Kasumi-1 (cell line): ENCODE results near the gene CCDC110.

Experiments used
- DNase-seq, 2 experiments: peaks; one replicate each; lab custom pipeline; 2025; lab: John Stamatoyannopoulos, UW

Gene CCDC110

DNA sequence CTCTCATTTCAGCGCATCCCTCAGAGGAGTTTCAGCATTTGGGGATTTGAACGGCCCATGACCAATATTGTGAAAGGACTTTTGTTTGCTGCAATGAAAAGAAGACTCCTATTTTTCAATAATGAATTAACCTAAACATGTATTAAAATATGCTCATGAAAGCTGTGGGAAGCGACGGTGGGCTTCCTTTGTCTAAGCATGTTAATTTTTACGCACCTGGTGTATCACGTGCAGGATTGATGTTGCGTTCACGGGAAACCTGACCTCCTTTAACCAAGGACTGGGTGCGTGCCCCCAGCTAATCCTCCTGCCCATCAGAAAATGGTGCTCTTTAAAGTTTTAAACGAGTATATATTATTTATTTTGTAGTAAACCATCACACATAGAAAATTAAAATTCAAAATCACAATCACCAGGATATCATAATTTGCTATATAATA lies 590 bp upstream of the CCDC110 start:
- DNase-seq: no peak

GRCh38 chr4:185470501-185471195 lies 885 bp downstream of the CCDC110 start:
- DNase-seq: no peak

GRCh38 chr4:185469580-185470154 lies 1.9 kb downstream of the CCDC110 start:
- no peak for DNase-seq

- DNase-seq: no peak
Observed at GRCh38 chr4:185468999-185469398, 2.5 kb downstream of the CCDC110 start.

DNA sequence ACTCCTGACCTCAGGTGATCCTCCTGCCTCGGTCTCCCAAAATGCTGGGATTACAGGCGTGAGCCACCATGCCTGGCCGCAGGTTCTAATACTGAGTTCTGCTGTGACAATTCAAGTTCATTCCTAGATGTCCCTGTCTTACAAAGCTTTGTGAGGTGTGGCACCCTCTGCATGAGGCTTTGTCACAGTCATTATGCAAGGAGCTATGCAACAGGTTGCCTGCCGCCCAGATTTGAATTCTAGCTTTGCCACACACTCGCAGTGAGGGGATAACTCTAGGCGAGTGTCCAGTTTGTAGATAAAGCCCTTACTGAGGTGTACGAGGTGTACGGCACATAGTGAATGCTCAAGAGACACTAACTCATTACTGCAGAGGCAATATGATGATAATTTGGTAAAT lies 3.5 kb downstream of the CCDC110 start:
- no peak for DNase-seq

- DNase-seq: no peak
Observed at GRCh38 chr4:185467101-185467500, 4.4 kb downstream of the CCDC110 start.

DNA sequence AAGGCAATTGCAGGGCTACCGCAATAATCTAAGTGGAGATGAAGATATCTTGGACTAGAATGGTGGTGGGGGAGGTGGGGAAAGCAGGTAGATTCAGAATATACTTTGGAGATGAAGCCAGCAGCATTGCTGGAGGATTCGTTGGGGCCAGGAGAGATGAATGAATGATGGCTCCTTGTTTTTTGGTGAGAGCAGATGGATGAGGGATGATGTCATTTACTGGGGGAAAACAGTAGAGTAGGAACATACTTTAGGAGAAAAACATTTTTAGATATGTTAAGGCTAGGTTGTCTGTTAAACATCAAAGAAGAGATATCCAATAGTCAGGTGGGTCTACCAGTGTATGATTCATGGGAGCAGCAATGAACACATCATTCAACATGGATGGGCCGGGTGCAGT lies 5.8 kb downstream of the CCDC110 start:
- DNase-seq: no peak

- no peak for DNase-seq
Observed at GRCh38 chr4:185464887-185465286, 6.6 kb downstream of the CCDC110 start.

GRCh38 chr4:185464183-185464582 lies 7.3 kb downstream of the CCDC110 start:
- no peak for DNase-seq

- DNase-seq: no peak
Observed at GRCh38 chr4:185463541-185463940, 8.0 kb downstream of the CCDC110 start.

DNA sequence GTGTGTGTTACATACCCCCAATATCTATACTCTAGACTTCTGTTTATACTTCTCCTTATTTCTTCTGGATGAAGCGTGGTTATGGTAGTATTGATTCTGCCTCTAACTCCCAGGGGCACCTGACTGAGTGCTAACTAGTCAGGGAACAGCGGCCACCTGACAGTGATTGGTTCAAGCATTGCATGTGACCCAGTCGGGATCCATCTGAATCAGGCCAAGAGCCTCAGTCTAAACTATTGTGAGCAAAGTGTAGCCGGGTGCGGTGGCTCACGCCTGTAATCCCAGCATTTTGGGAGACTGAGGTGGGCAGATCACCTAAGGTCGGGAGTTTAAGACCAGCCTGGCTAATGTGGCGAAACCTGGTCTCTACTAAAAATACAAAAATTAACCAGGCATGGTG lies 10.0 kb downstream of the CCDC110 start:
- no peak for DNase-seq

DNA sequence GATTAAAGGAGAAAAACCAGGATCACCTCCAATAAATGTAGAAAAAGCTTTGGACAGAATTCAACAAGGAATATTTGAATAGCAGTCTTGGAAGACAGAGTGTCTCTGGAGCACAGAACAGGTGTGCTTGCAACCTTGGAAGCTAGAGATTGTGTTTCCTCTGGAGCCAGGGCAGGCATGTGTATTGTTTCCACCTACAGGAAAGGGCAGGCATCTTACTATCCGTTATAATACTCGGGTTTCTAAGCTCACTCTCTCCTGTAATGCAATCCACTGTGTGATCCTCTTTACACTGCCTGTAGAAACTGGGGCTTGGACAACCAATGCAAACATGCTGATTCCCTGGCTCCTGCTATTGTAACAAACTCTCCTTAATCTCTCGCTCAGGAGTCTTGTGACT lies 14.4 kb downstream of the CCDC110 start:
- DNase-seq: no peak

GRCh38 chr4:185456131-185456530 lies 15.4 kb downstream of the CCDC110 start:
- no peak for DNase-seq

DNA sequence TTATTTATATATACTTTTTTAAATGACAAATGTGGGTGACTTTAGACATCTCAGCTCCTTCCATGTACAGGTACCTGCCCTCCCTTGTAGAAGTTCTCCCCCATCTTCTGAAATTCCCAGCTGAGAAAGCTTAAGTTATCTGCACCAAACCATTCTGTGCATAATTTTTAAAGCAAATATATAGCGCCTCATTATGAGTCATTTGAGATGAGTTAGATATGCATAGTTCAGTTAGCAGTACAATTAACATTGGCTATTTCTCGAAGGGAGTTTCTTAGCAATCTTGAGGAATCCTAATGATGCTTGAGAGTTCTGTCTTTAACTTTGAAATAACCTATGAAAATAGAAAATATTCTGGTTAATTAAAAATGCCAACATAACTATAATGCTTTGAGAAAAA lies 26.3 kb downstream of the CCDC110 start:
- no peak for DNase-seq

DNA sequence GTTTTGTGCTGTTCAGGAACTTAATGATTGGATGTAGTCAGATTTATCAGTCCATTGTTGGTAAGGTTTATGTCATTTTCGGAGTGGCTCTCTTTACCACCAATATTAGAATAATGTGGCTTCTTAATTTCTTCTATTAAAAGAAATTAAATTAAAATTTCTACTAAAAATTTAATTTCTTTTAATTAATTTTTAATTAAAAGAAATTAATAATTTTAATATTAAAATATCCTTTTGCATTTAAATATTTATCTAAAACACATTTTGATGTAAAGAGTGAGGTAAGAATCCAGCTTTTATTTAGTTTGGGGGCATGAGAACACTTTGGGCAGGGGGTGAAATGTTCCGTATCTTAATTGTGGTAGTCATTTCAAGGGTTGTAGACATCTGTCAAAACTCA lies 30.1 kb downstream of the CCDC110 start:
- DNase-seq: no peak

DNA sequence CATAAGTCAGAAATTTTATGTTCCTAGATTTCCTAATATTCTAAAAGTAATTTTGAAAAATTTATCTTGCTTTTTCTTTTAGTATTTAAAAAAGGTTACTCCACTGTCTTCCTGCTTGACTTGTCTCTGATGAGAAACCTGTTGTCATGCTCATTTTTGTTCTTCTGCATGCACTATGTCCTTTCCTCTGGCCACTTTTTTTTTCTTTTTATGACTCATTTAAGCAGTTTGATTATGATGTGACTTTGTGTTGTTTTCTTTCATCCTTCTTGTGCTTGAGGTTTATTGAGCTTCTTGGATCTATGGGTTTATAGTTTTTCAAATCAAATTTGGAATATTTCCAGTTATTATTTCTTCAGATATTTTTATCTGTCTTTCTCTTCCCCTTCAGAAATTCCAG lies 33.7 kb downstream of the CCDC110 start:
- no peak for DNase-seq

DNA sequence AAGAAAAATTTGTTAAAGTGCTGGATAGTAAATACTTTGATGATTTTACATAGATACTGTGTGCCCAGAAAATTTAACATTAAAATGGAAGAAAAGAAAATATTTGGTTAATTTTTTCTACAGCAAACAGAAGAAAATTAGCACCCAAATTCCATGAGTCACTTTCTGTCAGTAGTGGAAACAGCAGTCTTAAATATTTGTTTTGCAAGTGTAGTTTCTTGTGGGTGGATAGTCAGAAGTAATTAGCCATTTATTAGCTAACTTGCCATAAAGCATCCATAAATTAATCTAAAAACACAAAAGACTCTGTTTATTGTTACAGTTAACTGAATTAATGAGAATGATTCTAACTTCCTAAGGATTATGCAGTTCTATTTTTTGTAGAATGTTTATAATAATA lies 36.1 kb downstream of the CCDC110 start:
- no peak for DNase-seq

DNA sequence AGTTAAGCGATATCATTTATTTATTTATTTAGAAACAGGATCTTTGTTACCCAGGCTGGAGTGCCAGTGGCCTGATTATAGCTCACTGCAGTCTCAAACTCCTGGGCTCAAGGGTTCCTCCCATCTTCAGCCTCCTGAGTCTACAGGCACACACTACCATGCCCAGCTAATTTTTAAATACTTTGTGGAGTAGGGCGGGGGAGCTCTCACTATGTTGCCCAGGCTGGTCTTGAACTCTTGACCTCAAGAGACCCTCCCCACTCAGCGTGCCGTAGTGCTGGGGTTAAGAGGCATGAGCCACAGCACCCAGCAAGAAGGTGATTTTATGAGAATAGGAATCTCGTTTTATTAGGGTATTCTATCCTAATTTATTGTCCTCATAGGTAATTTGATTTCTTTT lies 41.9 kb downstream of the CCDC110 start:
- no peak for DNase-seq

DNA sequence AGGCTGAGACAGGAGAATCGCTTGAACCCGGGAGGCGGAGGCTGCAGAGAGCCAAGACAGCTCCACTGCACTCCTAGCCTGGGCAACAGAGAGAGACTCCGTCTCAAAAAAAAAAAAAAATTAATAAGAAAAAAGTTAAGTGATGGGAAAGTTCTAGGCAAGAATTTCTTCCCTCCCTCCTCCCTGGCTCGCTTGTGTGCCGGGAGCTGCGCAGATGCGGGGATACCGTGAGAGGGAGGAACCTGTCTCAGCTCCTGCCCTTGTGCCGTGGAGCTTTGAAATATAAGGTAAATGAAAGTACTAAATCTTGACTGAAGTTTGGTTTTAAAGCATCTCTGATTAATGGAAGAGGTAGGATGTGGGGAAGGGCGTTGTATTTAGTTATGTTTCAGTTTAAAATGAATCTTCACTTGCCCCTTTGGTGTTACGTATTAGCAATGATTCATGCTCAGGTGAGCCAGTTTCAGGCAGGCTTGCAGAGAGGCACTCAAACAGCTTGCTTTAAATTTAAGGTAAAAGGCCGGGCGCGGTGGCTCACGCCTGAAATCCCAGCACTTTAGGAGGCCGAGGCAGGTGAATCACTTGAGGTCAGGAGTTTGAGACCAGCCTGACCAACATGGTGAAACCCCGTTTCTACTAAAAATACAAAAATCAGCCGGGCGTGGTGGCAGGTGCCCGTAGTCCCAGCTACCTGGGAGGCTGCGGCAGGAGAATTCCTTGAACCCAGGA lies 44.4 kb downstream of the CCDC110 start:
- DNase-seq: no peak

GRCh38 chr4:185425647-185426352 lies 45.7 kb downstream of the CCDC110 start, which contains the start of gene UFSP2:
Gene UFSP2 (minus strand): TSS chr4:185425964. CDS start chr4:185425868, 96 bp downstream.
- DNase-seq: peak; percentile 82 to 88

DNA sequence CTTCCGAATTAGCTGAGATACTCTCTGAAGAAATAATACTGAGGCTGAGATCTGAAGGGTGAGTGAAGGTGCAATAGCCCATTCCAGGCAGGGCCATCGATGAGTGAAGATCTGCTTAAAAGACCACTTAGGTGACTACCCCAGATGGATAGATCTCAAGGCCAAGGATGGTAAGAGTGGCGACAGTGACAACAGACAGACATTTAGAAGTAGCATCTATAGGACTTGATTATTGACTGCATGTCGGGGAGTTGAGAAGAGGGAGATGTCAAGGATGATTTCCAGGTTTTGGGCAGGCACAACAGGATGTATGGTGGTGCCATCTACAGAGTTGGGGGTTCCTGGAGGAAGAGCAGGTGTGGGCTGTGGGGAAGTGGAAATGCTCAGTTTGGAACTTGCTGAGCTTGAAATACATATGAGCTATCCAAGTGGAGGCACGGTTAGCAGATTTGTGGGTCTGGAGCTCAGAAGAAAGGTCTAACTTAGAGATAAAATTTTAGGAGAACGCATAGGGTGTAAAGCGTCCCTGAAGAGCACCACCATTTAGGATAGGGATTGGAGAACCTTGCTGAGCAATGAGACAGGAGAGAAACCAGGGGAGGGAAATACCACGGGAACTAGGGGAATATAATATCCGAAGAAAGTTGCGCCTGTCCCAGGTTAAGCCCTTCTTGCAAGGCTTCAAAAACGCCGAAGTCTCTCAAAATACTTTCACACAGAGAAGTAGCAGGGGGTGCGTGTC lies 46.5 kb downstream of the CCDC110 start:
- DNase-seq: peak; percentile 44 to 62
